Measurements from ENCODE around the gene LRRC2. TPM values are rescaled to one million over a fixed set of nuclear protein-coding genes. Genes with fewer than 3 reads are reported as not detected.

Gene LRRC2, protein sequence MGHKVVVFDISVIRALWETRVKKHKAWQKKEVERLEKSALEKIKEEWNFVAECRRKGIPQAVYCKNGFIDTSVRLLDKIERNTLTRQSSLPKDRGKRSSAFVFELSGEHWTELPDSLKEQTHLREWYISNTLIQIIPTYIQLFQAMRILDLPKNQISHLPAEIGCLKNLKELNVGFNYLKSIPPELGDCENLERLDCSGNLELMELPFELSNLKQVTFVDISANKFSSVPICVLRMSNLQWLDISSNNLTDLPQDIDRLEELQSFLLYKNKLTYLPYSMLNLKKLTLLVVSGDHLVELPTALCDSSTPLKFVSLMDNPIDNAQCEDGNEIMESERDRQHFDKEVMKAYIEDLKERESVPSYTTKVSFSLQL
- total RNA-seq = 1 to 10 TPM; 1.0 to 3.5 (median 3.3) TPM

DNA sequence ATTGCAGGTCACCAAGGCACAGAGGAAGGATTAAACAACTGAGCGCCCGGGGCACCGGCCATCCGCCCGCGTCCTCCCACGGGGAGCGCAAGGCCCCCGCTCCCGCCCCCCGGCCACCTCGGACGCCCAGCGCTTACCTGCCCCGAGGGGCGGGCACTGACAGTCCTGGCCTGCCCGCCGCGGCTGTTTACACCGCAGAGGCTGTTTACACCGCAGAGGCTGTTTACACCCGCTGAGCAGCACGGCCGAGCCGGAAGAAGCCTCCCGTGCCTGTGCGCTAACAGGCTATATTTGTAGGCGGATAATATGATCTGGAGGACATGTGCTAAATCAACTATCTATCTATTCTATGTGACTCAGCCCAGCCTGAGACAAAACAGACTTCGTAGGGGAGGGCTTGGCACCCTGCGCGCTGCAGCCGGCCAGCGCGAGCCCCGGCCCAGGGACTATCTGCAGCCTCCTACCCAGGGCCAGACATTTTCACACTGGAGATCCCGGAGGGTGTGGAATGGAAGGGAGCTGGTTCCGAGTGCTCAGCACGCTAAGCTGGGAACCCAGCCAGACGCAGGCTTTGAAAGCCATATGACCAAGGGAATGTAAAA, at the start of gene LRRC2:
Gene LRRC2, minus strand, starts transcription at position 263 of the 602 bp plus-strand sequence. CDS start 14,711 bp downstream, outside the sequence.
- intact Hi-C loops (cut with DNase I; ENCODE audit: low total_unique reads) = no loop called here
- TF ChIP-seq, protein P1, sequence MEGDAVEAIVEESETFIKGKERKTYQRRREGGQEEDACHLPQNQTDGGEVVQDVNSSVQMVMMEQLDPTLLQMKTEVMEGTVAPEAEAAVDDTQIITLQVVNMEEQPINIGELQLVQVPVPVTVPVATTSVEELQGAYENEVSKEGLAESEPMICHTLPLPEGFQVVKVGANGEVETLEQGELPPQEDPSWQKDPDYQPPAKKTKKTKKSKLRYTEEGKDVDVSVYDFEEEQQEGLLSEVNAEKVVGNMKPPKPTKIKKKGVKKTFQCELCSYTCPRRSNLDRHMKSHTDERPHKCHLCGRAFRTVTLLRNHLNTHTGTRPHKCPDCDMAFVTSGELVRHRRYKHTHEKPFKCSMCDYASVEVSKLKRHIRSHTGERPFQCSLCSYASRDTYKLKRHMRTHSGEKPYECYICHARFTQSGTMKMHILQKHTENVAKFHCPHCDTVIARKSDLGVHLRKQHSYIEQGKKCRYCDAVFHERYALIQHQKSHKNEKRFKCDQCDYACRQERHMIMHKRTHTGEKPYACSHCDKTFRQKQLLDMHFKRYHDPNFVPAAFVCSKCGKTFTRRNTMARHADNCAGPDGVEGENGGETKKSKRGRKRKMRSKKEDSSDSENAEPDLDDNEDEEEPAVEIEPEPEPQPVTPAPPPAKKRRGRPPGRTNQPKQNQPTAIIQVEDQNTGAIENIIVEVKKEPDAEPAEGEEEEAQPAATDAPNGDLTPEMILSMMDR (IDR thresholded peaks at IDR 0.05) = no peak
- TF ChIP-seq POLR2A (IDR thresholded peaks at IDR 0.05) = no peak
- peak within 1 kb of the TSS; percentile 43 for H3K4me3 ChIP-seq (ENCODE audit: low read depth, poor library complexity, severe bottlenecking)
- 1% methylated on average over 25 to 39 of the region's 39 CpGs for WGBS, 2 donors
- DNase-seq (ENCODE audit: low spot score in 2 of 2) = peak; percentile 57 to 87

DNA sequence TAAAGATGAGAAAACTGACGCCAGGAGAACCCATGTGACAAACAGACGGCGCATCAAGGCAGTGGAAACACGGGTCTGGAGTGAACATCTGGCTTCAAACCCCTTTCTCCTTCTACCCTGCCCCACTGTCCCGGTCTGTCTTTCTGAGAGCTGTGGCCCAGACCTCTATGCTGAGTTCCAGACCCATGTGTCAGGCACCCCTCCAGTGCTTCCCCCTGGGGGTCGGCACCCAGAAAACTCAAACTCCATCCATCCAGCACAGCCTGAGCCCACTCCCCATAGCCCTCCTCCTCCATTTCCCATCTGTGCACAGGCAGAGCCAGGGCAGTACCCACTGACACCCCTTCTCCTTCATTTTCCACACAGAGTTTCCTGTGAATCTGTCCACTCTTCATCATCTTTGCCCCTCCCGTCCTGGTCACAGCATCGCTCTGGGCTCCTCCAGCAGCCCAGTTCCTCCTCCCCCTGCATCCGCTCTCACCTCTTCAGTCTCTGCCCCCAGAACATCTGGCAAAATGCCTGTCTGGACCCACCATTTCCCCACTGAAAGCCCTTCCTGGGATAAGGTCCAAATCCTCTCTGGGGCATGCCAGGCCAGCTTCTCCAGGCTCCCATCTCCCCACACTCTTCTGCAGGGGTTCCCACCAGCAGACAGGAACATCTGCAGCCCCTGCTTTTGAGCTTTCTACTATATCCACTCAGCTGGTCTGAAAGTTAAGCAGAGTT, 49.1 kb upstream of the LRRC2 start:
- WGBS, 2 donors = 80 to 83% methylated on average over 9 of the region's 9 CpGs
- TF ChIP-seq, protein P1 (IDR thresholded peaks at IDR 0.05) = no peak
- no peak for TF ChIP-seq POLR2A (IDR thresholded peaks at IDR 0.05)
- no peak for DNase-seq (ENCODE audit: low spot score in 2 of 2)
- no peak overlapping the region for H3K4me3 ChIP-seq (ENCODE audit: low read depth, poor library complexity, severe bottlenecking)
- intact Hi-C loops (cut with DNase I; ENCODE audit: low total_unique reads) = no loop called here

DNA sequence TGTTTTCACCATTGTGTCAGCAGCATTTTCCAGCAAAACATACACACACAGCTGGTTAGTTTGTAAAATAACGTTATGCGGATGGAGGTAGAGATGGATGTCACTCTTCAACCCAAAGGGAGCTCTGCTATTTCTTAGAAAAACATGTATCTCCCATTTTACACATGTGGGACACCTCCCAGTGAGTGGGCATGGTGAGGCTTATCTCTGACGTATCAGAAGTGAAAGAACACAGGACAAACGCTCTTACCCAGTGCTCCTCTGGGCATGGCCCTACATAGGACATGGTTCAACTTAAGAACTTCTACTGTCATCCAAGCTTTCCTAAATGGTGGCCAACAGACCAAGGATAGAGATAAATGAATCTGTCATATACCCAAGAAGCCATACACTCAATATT, 48.3 kb upstream of the LRRC2 start:
- no peak for TF ChIP-seq POLR2A (IDR thresholded peaks at IDR 0.05)
- TF ChIP-seq, protein P1 (IDR thresholded peaks at IDR 0.05) = no peak
- intact Hi-C loops (cut with DNase I; ENCODE audit: low total_unique reads) = no loop called here
- H3K4me3 ChIP-seq (ENCODE audit: low read depth, poor library complexity, severe bottlenecking) = no peak overlapping the region
- 91 to 93% methylated on average over 4 of the region's 4 CpGs for whole genome bisulfite sequencing, 2 donors
- no peak for DNase-seq (ENCODE audit: low spot score in 2 of 2)

DNA sequence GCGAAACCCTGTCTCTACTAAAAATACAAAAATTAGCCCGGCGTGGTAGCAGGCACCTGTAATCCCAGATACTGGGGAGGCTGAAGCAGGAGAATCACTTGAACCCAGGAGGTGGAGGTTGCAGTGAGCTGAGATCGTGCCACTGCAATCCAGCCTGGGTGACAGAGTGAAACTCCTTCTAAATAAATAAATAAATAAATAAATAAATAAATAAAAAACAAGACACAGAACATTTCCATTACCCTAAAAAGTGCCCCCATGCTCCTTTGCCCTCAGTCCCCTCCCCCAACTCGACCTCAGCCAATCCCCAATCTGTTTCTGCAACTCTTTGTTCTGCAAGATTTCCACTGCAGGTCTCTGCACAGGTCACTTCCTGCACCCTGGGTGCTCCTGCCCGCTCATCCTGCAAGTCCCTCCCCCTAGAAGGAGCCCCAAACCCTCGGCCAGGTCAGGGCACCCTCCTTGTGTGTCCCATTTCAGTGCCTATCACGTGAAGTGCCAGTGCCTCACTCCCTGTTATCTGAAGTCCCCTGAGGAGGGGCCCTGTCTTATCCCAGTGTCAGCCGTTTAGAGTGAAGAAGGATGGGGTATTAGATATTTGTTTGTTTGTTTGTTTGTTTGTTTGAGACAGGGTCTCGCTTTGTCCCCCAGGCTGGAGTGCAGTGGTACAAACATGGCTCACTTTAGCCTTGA, 47.4 kb upstream of the LRRC2 start:
- 86 to 88% methylated on average over 10 of the region's 10 CpGs for WGBS, 2 donors

DNA sequence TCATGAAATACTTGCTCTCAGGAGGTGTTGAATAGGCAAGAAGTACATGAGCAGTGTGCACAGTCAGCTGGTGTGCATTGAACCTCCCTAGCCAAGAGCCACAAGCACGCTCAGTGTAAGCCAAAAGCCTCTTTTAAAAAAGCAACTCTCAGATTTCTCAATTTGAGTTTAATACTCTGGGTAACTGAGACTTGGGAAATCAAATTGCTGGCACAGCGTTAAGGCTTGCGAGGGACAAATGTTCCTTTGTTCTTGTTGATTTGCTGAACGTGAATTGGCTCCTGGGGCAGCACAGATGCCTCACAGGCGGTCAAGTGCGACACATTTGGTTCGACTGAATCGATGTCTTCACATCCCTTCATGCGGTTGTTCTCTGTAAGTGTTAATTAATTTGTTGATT, 46.2 kb upstream of the LRRC2 start, which contains the start of gene FAM240A:
Gene FAM240A, plus strand, starts transcription at position 202 of the 400 bp plus-strand sequence. Its CDS starts 159 bp downstream, at position 361.
- no peak within 1 kb of the TSS for H3K4me3 ChIP-seq (ENCODE audit: low read depth, poor library complexity, severe bottlenecking)
- peak in 1 of 2 donors; percentile 81 for DNase-seq (ENCODE audit: low spot score in 2 of 2)
- 38 to 55% methylated on average over 9 of the region's 9 CpGs for WGBS, 2 donors
- intact Hi-C loops (cut with DNase I; ENCODE audit: low total_unique reads) = no loop called here
- no peak for TF ChIP-seq POLR2A (IDR thresholded peaks at IDR 0.05)
- TF ChIP-seq, protein P1 (IDR thresholded peaks at IDR 0.05) = no peak

More for the DNA sequence above, 47.4 kb upstream of the LRRC2 start:
- no peak overlapping the region for H3K4me3 ChIP-seq (ENCODE audit: low read depth, poor library complexity, severe bottlenecking)
- TF ChIP-seq, protein P1 (IDR thresholded peaks at IDR 0.05) = no peak
- no peak for TF ChIP-seq POLR2A (IDR thresholded peaks at IDR 0.05)
- intact Hi-C loops (cut with DNase I; ENCODE audit: low total_unique reads) = no loop called here
- DNase-seq (ENCODE audit: low spot score in 2 of 2) = no peak
